ENCODE measurements around the gene IMPDH1. TPM values are rescaled to one million over a fixed set of nuclear protein-coding genes. Genes with fewer than 3 reads are reported as not detected.
A peak's percentile ranks its signal among the peaks of the same experiment; 100 is the strongest.

The IMPDH1 gene
- total RNA-seq, 1 donor from 2014 or later, result 52.3 TPM

GRCh38 chr7:128352153-128352537 lies 57.6 kb downstream of the IMPDH1 start:
- Histone ChIP-seq H3K27ac (no peak overlapping the region), H3K36me3 (no peaks in the 10 kb centered on the region), H3K9me3 (no peaks in the 10 kb centered on the region), H3K27me3 (no peaks in the 10 kb centered on the region), H3K4me1 (peaks cover 10% of the 10 kb centered on the region), H3K4me3 (peak overlapping the region; percentile 7 to 43)
- DNase-seq (ENCODE audit: extremely low spot score in 2 of 2), result no peak
- intact Hi-C loops (cut with DNase I), result no loop called here
- TF ChIP-seq POLR2AphosphoS5 (IDR thresholded peaks at IDR 0.05; ENCODE audit: insufficient read depth in 1 of 2, low read depth in 1 of 2) (no peak), CTCF (IDR thresholded peaks at IDR 0.05) (no peak)

GRCh38 chr7:128351296-128352152 lies 58.3 kb downstream of the IMPDH1 start:
- TF ChIP-seq POLR2A (IDR thresholded peaks at IDR 0.05), result no peak
- Histone ChIP-seq H3K27ac (no peak overlapping the region), H3K4me1 (peaks cover 10% of the 10 kb centered on the region), H3K27me3 (no peaks in the 10 kb centered on the region), H3K4me3 (peak overlapping the region; percentile 7 to 43), H3K36me3 (no peaks in the 10 kb centered on the region), H3K9me3 (no peaks in the 10 kb centered on the region)
- DNase-seq (ENCODE audit: extremely low spot score in 2 of 2), result no peak
- intact Hi-C loops (cut with DNase I), result no loop called here

GRCh38 chr7:128350708-128351295 lies 59.0 kb downstream of the IMPDH1 start:
- Histone ChIP-seq H3K36me3 (no peaks in the 10 kb centered on the region), H3K9me3 (no peaks in the 10 kb centered on the region), H3K4me3 (peak overlapping the region in 1 of 2 donors; percentile 43), H3K27ac (no peak overlapping the region), H3K27me3 (no peaks in the 10 kb centered on the region), H3K4me1 (peaks cover 10% of the 10 kb centered on the region)
- intact Hi-C loops (cut with DNase I), result no loop called here
- TF ChIP-seq CTCF (IDR thresholded peaks at IDR 0.05) (no peak), POLR2A (IDR thresholded peaks at IDR 0.05) (no peak), POLR2AphosphoS5 (IDR thresholded peaks at IDR 0.05; ENCODE audit: insufficient read depth in 1 of 2, low read depth in 1 of 2) (no peak)
- no peak for DNase-seq (ENCODE audit: extremely low spot score in 2 of 2)

- no peak overlapping the region for H3K4me3 ChIP-seq
- no peaks in the 10 kb centered on the region for H3K9me3 ChIP-seq
- intact Hi-C loops (cut with DNase I), result loop anchor here (5.0 kb wide), 1 partner anchor 38 kb away; no protein-coding TSS in a partner anchor
- TF ChIP-seq POLR2A (IDR thresholded peaks at IDR 0.05), result no peak
- TF ChIP-seq CTCF (IDR thresholded peaks at IDR 0.05), result no peak
- TF ChIP-seq POLR2AphosphoS5 (IDR thresholded peaks at IDR 0.05; ENCODE audit: insufficient read depth in 1 of 2, low read depth in 1 of 2), result no peak
- H3K36me3 ChIP-seq, result no peaks in the 10 kb centered on the region
- DNase-seq (ENCODE audit: extremely low spot score in 2 of 2), result no peak
- no peak overlapping the region for H3K27ac ChIP-seq
- H3K27me3 ChIP-seq, result no peaks in the 10 kb centered on the region
- H3K4me1 ChIP-seq, result peaks cover 11% of the 10 kb centered on the region
Observed at GRCh38 chr7:128349466-128349825, 60.3 kb downstream of the IMPDH1 start.

- no peaks in the 10 kb centered on the region for H3K9me3 ChIP-seq
- H3K4me1 ChIP-seq, result peaks cover 22% of the 10 kb centered on the region
- intact Hi-C loops (cut with DNase I), result loop anchor here (5.0 kb wide), 1 partner anchor 40 kb away; no protein-coding TSS in a partner anchor
- DNase-seq (ENCODE audit: extremely low spot score in 2 of 2), result no peak
- no peaks in the 10 kb centered on the region for H3K36me3 ChIP-seq
- H3K27ac ChIP-seq, result no peak overlapping the region
- TF ChIP-seq POLR2A (IDR thresholded peaks at IDR 0.05) (no peak), POLR2AphosphoS5 (IDR thresholded peaks at IDR 0.05; ENCODE audit: insufficient read depth in 1 of 2, low read depth in 1 of 2) (no peak), CTCF (IDR thresholded peaks at IDR 0.05) (peak in 2 of 3 experiments; percentile 41 to 46)
- H3K4me3 ChIP-seq, result no peak overlapping the region
- no peaks in the 10 kb centered on the region for H3K27me3 ChIP-seq
Observed at GRCh38 chr7:128347647-128348097, 62.1 kb downstream of the IMPDH1 start.

Measured in vagina (tissue), 2 donors.